22Rv1 (cell line): Measurements from ENCODE around the gene AKNA.

Experiments used
- H3K27ac ChIP-seq: fragments of 450-650 bp; 2 replicates; pipeline ENCODE4 v1.5.1; 2017
- ZFX ChIP-seq: fragments of 450-650 bp; IDR thresholded peaks from 2 replicates; pipeline ENCODE4 v1.6.1; 2017; ENCODE audit warnings: antibody characterized with exemption, borderline replicate concordance
- TF ChIP-seq, protein P1 (sequence below): fragments of 450-650 bp; IDR thresholded peaks from 2 replicates; pipeline ENCODE4 v1.5.1; 2017; ENCODE audit warnings: mild to moderate bottlenecking

AKNA gene

DNA sequence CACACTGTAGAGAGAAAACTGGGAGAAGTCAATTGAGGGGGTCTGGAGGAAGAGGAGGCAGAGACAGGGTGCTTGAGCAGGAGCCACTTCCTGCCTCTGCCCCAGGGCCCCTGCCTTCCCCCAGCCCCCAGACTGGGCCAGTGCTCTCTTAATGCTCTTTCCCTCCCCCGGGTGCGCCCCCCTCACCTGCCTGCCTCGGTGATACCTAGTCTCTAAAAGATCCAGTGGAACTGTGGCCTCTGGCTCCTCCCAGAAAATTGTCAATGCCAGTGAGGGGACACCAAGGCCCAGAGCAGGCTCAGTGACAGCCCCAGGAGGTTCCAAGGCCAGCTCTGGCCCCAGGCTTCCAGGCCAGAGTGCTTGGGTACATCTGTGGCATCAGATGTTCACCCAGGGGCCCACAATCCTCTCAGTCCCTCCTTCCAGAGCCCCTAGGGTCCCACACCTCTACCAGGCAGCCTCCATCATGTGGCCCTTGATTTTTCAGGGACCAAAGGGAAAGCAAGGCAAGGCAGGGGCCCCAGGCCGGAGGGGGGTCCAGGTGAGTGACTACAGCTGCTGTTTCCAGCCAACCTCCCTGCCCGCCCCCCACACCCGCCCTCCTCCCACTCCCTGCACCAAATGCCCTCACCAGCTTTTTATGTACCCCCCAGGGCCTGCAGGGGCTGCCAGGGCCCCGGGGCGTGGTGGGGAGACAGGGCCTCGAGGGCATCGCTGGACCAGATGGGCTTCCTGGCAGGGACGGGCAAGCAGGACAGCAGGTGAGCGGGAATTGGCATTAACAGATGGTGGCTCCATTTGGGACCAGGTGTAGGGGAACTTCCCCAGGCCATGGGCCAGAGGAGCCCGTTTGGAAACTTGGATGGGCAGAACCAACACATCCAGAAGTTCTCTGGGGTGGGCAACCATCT, 98.0 kb downstream of the AKNA start:
- no peak overlapping the region for H3K27ac ChIP-seq
- TF ChIP-seq ZFX: no peak
- TF ChIP-seq, protein P1, sequence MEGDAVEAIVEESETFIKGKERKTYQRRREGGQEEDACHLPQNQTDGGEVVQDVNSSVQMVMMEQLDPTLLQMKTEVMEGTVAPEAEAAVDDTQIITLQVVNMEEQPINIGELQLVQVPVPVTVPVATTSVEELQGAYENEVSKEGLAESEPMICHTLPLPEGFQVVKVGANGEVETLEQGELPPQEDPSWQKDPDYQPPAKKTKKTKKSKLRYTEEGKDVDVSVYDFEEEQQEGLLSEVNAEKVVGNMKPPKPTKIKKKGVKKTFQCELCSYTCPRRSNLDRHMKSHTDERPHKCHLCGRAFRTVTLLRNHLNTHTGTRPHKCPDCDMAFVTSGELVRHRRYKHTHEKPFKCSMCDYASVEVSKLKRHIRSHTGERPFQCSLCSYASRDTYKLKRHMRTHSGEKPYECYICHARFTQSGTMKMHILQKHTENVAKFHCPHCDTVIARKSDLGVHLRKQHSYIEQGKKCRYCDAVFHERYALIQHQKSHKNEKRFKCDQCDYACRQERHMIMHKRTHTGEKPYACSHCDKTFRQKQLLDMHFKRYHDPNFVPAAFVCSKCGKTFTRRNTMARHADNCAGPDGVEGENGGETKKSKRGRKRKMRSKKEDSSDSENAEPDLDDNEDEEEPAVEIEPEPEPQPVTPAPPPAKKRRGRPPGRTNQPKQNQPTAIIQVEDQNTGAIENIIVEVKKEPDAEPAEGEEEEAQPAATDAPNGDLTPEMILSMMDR: no peak

DNA sequence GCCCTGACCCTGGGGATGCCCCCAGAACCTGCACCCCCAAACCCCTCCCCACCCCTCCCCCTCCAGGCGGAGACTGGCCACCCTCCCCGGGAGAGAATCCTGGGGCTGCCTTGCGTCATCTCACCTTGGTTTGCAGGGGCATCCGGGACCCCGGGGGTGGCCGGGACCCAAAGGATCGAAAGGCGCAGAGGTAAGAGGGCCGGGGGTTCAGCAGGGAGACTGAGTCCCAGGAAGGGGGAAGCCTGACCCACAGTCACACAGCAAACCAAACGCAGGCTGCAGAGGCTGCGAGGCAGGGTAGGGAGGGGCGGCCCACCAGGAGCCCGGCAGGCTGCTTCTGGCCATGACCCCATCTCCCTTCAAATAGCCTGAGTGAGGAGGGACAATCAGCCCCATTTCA, 98.7 kb downstream of the AKNA start:
- no peak overlapping the region for H3K27ac ChIP-seq
- TF ChIP-seq, protein P1: no peak

DNA sequence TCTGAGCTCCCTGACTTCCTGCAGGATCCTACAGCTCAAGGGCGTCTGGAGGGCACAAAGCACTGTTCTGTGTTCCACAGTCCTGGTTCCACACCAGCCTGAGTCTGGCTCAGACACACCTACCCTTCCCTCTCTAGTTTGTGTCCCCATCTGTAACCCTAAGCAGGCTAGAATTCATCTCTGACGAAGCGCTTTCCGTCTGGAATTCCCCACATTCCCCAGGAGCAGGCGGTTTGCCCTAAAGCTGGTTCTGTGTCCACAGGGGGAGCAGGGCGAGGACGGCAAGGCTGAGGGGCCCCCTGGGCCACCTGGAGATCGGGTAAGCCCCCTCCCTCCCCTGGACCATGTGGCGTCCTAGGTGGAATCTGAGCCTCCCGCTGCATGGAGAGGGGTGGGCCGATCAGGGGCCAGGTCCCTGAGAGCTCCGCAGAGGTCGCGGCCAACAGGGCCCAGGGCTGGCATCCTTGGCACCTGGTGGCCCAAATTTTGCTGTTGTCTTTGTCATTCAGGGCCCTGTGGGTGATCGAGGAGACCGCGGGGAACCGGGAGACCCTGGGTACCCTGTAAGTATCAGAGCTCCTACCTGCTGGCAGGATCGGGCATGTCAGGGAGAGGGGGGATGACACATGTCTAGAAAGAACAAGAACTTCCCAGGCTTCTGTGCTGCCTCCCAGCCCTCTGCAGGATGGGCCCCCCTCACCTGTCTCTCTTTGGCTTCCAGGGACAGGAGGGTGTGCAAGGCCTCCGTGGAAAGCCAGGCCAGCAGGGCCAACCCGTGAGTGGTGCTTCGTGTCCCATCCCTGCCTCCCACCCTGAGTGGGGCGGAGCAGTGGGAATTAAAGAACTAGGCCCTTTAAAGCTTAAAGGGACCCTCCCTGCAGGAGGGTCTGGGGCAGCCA, 99.3 kb downstream of the AKNA start:
- H3K27ac ChIP-seq: no peak overlapping the region
- TF ChIP-seq, protein P1: no peak
- TF ChIP-seq ZFX: no peak

DNA sequence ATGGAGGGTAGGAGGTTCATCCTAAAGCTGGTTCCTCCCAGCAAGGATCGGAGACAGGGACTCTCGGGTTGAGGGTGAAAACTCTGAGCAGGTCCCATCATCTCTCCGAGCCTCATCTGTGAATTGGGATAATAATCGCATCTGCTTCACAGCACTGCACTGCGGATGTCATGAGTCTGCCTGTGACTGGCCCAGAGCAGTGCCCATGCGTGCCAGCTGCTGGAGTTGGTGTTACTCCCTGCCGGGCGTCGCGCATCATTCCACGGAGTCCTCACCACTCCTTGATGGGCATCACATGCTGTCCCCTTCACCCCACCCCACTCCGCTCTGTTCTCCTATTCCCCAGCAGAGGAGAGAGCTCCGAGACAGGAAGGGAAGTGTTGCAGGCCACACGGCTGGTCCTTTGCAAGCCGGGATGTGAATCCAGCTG, 100.0 kb downstream of the AKNA start:
- TF ChIP-seq ZFX: no peak
- TF ChIP-seq, protein P1: no peak
- no peak overlapping the region for H3K27ac ChIP-seq

DNA sequence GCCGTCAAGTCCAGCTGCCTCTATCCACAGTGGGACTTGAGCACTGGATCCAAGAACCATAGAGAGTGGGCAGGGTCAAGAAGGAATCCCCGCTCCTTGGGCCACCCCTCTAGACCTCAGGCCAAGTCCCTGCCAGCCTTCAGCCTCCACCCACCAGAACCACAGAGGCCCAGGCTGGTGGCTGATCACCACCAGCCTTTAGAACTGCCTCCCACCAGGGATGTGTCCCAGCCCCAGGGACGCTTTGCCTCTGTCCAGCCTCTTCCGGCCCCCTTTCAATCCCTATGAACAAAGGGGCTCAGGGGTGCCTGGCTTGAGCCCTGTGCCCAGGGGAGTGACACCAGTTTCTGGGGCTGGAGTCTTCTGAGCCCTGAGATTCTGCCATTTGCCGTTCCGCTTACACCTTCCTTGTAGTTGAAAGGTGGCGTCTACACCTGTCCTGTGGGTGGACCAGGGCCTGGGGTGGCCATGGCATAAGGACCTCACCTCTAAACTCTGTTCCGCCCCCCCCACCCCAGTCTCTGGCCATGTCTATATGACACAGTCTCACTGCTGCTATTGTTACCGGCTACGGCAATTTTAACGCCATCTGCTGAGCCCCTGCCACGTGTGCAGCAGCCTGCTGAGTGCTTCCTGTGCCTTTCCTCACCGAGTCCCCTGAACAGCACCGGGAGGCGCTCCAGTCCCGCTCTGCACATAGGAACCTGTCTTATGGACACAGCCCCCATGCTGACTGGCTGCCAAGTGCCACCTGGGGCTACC, 100.6 kb downstream of the AKNA start:
- no peak overlapping the region for H3K27ac ChIP-seq
- TF ChIP-seq, protein P1: no peak
- no peak for TF ChIP-seq ZFX

DNA sequence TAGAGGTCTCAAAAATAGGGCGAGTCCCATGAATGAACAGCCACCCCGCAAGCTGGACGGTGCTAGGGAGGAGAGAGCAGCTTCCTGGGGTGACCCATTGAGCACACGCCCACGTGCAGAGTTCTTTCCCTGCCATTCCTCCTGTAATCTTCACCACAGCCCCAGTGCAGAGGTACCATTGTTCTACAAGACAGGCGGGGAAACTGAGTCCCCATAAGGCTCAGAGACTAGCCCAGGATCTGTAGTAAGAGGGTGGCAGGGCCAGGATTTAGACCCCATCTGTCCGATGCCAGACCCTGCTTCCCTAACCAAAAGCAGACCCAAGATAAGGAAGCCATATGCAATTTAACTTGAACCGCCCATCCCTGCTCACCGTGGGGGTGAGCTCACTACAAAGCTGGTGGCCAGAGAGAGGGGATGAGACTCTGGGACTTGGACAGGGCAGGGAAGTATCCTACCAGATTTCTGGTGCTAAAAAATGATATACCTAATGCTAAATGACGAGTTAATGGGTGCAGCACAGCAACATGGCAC, 101.6 kb downstream of the AKNA start:
- no peak overlapping the region for H3K27ac ChIP-seq
- no peak for TF ChIP-seq ZFX
- TF ChIP-seq, protein P1: no peak
